Measurements from ENCODE around the gene CPAMD8.
A peak's percentile ranks its signal among the peaks of the same experiment; 100 is the strongest.

The CPAMD8 gene

DNA sequence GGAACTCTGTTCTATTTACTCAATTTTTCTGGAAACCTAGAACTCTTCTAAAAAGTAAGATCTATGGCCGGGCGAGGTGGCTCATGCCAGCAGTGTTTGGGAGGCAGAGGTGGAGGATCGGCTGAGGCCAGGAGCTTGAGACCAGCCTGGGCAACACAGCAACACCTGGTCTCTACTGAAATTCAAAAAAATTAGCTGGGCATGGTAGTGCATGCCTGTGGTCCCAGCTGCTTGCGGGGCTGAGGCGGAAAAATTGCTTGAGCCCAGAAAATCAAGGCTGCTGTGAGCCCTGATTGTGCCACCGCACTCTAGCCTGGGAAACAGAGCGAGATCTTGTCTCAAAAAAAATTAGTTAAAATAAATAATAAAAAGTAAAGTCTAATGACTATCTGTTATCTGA, 109.2 kb downstream of the CPAMD8 start:
- no peak for DNase-seq (ENCODE audit: low spot score)

DNA sequence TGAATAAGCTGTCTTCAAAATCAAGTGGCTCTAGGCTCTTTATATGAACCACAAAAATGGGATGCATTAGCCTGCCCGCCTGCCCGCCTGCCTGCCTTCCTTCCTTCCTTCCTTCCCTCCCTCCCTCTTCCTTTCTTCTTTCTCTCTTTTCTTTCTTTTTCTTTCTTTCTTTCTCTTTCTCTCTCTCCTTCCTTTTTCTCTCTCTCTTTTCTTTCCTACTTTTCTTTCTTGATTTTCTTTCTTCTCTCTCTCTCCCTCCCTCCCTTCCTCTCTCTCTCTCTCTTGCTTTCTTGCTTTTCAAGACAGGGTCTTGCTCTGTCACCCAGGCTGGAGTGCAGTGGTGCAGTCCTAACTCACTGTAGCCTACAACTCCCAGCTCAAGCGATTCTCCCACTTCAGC, 110.9 kb downstream of the CPAMD8 start:
- DNase-seq (ENCODE audit: low spot score) = no peak

DNA sequence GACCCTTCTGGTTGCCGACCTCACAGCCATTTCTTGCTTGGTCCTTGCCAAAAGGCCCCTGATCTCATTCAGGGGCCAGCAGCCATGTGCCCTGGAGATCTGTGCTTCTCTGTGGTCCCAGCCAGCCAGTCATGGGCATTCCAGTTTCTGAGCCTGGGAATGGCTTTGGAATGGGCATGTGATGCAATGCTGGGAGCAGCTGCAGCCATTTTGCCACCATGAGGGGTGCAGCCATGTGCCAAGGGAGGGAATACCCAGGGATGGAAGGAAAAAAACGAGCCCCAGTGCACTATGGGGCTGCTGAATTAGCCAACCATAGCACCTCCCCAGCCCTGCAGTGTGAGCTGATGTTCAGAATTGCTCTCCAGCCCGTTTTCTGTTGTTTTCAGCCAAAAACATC, 111.5 kb downstream of the CPAMD8 start:
- DNase-seq (ENCODE audit: low spot score) = no peak

DNA sequence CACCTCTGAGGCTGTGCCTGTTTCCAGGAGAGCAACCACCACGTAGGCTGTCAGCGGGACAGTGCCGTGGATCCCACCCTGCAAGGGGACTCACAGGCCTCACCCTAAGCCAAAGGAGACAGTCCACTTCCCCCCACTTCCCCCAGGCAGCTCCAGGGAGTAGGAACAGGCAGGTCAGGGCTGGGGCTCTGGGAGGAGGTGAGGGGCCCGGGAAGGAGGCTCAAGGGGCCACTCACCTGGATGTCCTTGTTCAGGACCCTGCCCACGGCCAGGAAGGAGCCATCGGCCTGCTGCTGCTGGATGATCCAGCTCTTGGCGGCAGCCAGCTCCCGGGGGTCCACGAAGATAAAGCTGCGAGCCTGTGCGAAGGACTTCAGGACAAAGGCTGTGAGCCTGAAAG, 112.2 kb downstream of the CPAMD8 start:
- no peak for DNase-seq (ENCODE audit: low spot score)

DNA sequence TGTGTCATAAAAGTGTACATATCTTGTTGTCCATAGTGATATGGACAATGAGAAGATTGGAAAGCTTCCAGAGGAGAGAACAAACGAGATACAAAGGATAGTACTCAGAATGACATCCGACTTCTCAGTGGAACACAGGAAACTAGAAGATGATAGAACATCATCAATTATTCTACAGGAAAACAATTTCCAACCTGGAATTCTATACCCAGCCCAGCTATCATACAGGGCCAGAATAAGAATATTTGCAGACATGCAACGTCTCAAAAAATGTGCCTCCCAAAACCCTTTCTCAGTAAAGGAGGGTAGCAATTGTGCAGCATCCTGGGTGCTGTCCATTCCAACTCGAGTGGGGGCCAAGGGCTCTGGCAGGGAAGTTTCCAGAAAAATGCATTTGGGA, 113.8 kb downstream of the CPAMD8 start:
- DNase-seq (ENCODE audit: low spot score) = no peak

DNA sequence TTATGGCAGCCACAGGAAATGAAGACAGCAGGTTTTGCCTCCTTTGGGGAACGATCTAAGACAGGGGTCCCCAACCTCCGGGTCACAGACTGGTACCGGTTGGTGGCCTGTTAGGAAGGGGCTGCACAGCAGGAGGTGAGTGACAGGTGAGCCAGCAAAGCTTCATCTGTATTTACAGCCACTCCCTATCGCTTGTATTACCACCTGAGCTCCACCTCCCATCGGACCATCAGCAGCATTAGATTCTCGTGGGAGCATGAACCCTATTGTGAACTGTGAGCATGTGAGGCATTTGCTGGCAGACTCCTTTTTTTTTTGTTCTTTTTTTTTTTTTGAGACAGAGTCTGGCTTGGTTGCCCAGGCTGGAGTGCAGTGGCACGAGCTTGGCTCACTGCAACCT, 115.6 kb downstream of the CPAMD8 start:
- no peak for DNase-seq (ENCODE audit: low spot score)

DNA sequence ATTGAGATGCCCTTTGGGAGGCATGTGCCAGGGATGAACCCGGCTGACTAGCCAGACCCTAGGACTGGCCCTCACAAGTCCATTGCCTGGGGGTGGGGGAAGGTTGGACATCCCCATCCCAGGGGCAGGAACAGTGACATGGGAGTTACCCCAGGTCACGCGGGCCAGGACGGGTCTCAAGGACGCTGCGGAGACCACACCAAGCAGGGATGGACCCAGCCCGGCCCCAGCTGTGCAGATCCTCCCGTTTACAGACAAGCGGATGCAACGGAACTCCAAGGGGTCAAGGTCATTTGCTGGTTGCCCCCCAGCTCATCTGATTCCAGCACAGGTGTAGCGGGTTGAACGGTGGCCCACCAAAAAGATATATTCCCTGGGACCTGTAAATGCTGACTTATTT, 117.9 kb downstream of the CPAMD8 start:
- no peak for DNase-seq (ENCODE audit: low spot score)

DNA sequence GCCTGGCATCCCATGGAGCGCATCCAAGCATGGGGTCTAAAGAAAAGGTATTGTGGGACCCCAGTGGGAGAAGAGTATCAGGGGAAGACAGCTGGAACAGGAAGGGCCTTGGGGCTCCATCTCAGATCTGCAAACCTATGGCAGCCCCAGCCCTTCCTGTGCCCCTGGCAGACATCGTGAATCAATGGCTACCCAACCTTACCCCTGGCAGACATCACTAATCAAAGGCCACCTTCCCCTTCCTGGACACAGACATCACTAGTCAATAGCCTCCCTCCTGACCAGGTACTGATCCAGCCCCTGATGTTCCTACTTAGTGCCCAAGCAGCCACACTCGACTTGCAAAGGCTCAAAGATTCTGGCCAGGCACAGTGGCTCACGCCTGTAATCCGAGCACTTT, 122.0 kb downstream of the CPAMD8 start:
- no peak for DNase-seq (ENCODE audit: low spot score)

DNA sequence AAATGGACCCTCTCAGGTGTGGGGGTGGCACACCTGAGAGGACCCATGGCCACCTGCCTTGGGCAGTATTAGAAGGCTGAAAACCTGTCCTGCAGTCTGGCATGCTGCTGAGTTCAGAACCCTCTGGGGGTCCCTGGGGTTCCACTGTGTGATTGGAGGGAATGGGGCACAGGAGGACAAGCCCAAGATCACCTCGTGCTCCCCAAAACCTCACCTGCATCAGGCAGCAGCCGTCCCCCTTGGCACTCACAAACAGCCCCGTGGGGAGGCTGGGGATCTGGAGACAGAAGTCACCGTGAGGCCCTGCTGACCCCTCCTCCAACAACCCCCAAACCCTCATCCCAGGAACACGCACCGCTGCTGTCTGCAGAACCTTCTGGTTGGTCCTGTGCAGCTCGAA, 123.3 kb downstream of the CPAMD8 start:
- DNase-seq (ENCODE audit: low spot score) = no peak

DNA sequence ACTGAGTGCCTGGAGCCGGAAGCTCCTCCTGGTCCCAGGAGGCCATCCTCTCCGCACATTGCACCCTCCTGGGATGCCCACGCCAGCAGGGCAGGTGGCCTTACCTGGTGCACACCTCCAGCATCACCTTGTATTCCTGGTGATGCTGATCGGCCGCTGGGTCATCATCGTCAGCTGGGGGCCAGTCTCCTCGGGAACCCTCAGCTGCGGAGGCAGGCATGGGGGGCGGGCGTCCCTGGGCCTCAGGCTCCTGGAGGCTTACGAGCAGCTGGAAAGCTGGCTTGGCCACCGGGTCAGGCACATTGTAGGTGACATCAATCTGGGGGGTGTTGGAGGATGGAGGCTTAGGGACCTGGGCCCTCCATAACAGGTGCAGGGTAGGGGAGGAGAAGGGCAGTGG, 124.1 kb downstream of the CPAMD8 start:
- DNase-seq (ENCODE audit: low spot score) = no peak

DNA sequence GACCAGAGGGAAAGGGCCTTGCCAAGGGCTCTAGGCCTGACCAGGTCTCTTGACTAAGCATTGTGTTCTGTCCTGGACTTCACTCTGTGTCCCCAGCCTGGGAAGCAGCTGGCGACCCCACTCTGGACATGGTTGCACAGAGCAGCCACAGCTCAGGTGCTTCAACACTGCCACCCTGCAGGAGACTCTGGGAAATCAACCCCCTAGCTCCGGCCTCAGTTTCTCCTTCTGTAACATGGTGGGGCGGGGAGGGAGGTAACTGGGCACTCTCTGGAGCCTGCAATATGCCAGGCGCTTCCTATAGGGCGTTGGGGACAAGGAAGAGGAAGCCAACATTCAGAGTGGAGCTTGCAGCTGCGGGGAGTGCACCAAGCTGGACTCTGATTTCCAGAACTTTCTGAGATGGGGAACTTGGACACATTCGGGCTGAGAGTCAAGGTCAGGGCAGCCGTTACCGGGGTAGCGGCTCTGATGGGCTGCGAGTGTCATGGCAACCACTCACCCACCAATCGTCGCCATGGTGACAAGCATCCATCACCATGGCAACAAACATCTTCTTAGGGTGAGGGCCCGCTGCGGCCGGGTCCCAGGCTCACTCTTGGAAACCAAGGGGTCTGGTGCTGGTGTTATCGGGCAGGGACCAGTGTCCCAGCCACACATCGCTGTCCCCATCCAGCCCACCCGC, 125.0 kb downstream of the CPAMD8 start:
- DNase-seq (ENCODE audit: low spot score) = no peak

DNA sequence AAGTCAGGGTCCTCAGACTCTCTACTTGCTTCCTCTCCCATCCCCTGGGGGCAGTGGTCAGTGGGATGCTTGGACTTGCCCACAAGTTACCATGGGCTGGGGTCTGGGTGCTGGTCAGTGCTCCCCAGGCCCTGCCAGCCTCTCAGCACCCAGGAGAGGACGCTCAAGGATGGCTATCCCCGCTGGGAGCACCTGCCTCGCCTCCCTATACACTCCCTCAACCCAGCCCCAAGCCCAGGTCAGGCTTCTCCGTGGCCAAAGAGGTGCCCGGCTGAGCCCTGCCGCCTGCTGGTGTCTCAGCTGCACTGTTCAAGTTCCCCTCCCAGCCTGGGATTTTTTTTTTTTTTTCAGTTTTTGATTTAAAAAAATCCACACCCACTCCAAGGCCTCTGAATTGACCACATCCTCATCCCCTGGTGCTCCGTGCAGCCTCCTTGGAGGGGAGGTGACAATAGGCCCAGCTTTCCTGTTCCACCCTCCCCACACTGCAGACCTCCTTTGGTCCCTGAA, 127.0 kb downstream of the CPAMD8 start:
- DNase-seq (ENCODE audit: low spot score) = no peak

DNA sequence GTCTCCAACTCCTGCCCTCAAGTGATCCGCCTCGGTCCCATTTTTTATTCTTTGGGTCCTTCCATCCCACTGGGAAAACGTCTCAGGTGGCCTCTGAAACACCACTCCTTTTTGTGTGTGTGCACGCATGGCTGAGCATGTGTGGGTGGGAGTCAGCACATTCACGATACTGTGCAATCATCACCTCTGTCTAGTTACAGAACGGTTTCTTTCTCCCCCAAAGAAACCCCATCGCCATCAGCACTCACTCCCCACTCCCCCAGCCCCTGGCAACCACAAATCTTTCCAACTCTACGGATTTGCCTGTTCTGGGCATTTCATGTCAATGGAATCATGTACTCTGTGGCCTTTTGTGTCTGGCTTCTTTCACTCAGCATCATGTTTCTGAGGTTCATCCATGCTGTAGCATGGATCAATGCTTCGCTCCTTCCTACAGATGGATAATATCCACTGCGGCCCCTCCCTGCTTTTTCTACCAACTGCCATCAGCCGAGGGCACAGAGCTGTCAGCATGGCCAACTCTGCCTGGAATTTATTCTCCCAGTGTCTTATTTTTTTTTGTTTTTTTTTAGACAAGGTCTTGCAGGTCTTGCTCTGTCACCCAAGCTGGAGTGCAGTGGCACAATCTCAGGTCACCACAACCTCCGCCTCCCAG, 128.1 kb downstream of the CPAMD8 start:
- DNase-seq (ENCODE audit: low spot score) = no peak

DNA sequence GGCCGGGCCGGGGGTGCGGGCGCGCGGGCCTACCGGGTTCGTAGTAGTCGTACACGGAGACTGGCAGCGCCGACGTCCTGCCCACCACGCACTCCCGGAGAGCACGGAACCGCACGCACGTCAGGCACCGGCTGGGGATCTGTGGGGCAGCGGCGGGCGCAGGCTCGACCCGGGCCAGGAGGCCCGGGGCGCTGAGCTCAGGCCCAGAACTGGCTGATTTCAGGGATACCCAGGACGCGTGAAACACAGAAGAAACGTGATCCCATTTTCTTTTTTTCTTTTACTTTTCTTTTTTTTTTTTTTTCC, 128.8 kb downstream of the CPAMD8 start:
- DNase-seq (ENCODE audit: low spot score) = no peak

DNA sequence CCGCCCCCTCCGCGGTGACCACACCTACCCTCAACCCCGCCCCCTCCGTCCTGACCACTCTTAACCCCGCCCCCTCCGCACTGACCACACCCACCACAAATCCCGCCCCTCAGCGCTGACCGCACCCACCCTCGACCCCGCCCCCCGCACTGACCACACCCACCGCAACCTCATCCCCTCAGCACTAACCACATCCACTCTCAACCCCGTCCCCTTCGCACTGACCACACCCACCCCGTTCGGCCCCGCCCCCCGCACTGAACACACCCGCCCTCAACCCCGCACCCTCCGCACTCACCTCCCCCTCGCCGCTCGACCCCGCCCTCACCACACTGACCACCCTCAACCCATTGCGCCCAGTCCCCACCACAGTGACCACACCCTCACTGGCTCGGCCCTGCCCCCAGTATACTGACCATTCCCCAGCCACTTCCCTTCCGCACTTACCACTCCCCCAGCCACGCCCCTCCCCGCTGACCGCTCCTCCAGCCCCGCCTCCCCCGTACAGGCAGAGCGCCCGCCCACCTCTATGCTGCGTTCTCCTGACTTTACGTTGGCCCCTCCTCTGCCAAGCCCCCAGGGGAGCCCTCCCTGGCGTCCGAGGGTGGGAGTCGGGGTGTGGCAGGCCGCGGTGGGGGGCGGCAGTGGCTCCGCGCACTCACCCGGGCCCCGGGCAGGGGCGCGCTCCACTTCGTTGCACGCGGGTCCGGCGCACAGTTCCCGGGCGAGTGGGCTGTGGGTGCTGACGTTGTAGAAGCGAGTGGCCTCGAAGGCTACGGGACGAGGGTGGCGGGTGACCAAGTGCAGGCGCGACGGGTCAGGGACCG, 129.4 kb downstream of the CPAMD8 start:
- DNase-seq (ENCODE audit: low spot score) = peak; percentile 41

DNA sequence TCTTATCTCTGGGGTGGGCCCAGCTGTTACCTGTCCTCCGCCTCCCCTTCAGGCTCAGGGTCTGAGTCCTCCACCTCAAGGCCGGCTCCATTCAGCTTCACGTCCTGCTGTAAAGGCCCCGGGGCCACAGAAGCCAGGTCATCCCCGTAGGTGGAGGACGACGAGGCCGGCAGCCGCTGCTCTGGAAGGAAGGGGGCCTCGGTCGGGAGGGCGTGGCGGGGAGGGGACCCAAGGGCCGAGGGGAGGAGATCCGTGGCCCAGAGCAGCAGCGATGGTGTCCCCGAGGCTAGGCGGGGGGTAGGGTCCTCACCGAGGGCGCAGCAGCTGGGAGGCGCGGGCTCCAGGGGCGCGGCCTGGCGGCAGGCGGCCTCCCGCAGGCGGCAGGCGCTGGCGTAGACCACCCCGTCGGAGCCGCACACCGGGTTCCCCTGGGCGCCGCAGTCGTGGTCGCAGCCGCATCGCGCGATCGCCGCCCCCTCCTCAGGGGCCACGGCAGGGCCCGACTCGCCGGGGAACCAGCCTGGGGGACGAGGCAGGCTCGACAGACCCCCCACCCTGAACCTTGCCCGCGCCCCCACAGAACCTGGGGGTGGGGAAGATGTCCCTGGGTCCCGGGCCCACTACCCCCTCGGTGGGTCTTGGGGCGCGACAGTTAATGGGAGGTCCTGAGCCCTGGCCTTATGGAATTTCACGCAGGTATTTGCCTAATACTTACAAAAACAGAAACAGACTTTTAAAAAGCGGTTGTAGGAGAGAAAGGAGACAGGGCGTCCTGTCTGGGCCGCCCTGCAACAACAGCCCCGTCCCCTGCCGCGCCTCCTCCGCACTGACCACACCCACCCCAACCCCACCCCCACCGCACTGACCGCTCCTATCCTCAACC, 130.2 kb downstream of the CPAMD8 start:
- no peak for DNase-seq (ENCODE audit: low spot score)

DNA sequence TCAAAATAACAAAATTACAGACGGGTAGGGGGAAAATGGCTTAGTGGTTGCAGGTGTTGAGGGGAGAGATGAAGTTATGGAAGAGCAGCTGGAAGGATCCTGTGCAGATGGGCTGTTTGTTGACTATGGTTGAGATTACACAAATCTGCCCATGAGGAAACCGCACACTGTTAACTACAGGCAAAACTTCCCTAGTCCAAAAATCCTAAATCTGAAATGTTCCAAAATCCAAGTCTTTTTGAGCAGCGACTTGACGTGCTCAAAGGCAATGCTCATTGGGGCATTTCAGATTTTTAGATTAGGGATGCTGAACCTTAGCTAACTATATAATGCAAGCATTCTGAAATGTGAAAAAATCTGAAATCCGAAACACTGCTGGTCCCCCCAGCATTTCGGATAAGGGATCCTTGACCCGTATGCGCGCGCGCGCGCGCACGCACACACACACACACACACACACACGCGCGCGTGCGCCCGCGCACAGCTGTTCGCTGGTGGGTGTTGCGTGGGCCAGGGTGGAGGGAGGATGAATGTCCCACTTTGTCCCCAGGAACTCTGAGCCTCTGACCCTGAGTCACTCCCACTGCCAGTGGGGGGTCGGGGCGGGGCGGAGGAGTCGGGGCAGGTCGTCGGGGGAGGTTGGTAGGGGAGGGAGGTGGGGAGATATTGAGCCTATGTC, 131.0 kb downstream of the CPAMD8 start:
- no peak for DNase-seq (ENCODE audit: low spot score)

DNA sequence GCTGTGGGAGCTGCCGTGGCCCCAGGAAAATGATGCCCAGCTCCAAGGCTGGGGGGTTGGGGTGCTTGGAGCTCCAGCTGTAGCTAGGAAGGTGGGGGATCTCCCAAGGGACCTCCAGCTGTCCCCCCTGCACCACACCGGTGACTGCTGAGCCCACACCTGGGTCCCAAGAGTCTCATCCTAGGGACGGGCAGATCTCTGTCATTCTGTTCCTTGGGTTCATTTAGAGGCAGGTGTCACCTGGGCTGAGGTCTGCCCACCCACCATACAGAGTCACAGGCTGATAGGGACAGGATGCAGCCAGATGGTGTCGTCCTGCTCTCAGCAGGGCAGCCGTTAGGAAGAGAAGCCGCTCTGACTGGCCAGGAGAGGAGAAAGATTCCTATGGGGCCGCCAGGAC, 132.5 kb downstream of the CPAMD8 start:
- no peak for DNase-seq (ENCODE audit: low spot score)

DNA sequence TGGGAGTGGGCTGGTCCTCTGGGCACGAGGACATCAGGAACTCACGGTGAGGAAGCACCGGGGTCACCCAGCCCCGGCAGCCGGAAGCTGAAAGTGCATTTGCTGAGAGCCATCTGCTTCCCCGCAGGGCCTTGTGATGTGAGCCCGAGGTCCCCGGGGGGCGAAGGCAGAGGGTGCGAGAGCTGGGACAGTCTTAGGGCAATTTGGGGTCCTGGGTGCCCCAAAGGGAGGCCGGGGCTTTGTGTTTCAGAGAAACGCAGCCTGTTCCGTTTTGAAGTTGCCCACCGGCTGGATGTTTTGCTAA, 133.0 kb downstream of the CPAMD8 start:
- DNase-seq (ENCODE audit: low spot score) = no peak

DNA sequence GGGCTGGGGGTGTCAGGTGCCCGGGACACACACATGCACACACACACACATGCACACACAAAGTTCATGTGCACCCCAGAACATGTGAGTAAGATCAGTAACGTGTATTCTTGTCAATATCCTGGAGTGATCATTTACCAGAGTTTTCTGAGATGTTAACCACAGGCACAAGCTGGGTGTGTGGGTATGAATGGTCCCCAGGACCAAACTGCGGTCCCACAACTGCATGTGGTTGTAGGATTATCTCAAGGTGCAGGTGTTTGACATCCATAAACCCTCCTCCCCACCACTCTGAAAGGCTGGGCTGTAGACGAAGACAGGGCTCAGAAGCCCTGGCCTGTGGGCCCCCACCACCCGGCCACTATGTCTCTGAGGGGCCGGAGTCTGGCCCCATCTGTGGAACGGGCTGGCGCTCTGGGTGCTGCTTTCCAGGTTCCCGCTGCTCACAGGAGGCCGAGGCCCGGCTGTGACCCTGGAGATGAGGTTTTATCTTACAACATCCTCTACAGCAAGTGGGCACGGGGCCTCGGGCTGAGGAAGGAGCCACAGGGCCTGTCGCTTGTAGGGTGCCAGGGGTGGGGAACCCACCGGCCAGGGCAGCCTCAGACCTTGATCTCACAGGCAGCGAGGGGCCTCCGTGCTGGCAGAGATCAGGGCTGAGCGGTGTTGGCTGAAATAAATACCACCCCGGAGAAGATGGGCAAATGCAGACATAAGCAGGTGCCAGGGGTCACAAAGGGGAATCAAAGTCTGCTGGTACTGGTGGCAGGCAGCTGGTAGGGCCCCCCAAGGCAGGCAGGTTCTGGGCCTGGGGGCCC, 133.5 kb downstream of the CPAMD8 start:
- DNase-seq (ENCODE audit: low spot score) = no peak

DNA sequence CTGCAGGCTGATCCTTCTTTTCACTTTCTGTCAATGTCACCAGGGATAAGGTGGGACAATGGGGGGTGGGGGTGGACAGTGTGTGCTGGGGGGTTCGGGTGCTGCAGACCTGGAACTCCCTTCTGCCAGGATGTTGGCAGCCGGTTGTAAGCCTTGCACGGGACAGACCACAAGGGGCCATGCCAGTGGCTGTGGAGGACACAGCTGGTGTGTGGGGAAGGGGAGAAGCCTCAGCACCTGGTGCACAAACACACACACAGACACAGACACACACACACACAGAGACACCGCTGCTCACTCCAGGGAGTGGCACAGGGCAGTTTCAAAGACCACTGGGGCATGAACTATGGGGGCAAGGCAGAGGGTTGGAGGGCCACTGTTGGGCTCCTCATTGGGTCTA, 134.2 kb downstream of the CPAMD8 start:
- DNase-seq (ENCODE audit: low spot score) = no peak
